ENCODE results near the gene CYTH2.

- TF ChIP-seq CTCF (tag by site-specific recombination; IDR thresholded peaks at IDR 0.05) (peak; percentile 93), ZNF449 (tag by site-specific recombination; IDR thresholded peaks at IDR 0.05) (no peak), ZNF274 (IDR thresholded peaks at IDR 0.05; ENCODE audit: low read length) (no peak), ZNF274 (tag by site-specific recombination; IDR thresholded peaks at IDR 0.05; ENCODE audit: borderline replicate concordance) (no peak), ZNF426 (tag by site-specific recombination; IDR thresholded peaks at IDR 0.05) (no peak), ZNF501 (tag by site-specific recombination; IDR thresholded peaks at IDR 0.05) (no peak), MEIS1 (CRISPR knock-in tag; IDR thresholded peaks at IDR 0.05; ENCODE audit: borderline replicate concordance) (no peak), ZFP41 (tag by site-specific recombination; IDR thresholded peaks at IDR 0.05; ENCODE audit: borderline replicate concordance) (no peak), OSR2 (tag by site-specific recombination; IDR thresholded peaks at IDR 0.05) (no peak), ZNF211 (tag by site-specific recombination; IDR thresholded peaks at IDR 0.05; ENCODE audit: low read depth) (no peak), ZNF18 (tag by site-specific recombination; IDR thresholded peaks at IDR 0.05) (no peak), REST (tag by site-specific recombination; IDR thresholded peaks at IDR 0.05) (no peak)
Observed at GRCh38 chr19:48489608-48490216, 20.5 kb downstream of the CYTH2 start.

Data from HEK293 (cell line).